CD14-positive monocyte (primary cell): ENCODE data around the gene ZNF619. TPM values are rescaled to one million over a fixed set of nuclear protein-coding genes. Genes with fewer than 3 reads are reported as not detected.

Experiments used
- DNase-seq, 3 donors: peaks; one replicate each; pipeline ENCODE4 v3.0.0-alpha.2; 2011 to 2022
- H2AFZ ChIP-seq: 2 replicates; pipeline ENCODE4 v1.6.0; 2012; ENCODE audit warnings: mild to moderate bottlenecking, low read depth, low read length, inconsistent platforms; ENCODE audit not compliant: insufficient read depth, poor library complexity, severe bottlenecking
- H3K27ac ChIP-seq, 2 donors: 1 replicate in 1 of 2; 2 replicates in 1 of 2; pipeline ENCODE4 v1.5.1; 2012 to 2013; ENCODE audit warnings: low read length in 2 of 2, control low read depth in 1 of 2, inconsistent platforms in 1 of 2, low read depth in 1 of 2, mild to moderate bottlenecking in 1 of 2
- H3K27me3 ChIP-seq, 2 donors: one replicate each; pipeline versions ENCODE4 v1.6.0 to v1.6.1; 2011 to 2013; ENCODE audit warnings: low read length in 2 of 2; ENCODE audit not compliant: control insufficient read depth in 2 of 2, insufficient read depth in 2 of 2
- H3K36me3 ChIP-seq, 2 donors: replicated peaks in 1 of 2; 1 replicate in 1 of 2; 2 replicates in 1 of 2; pipeline versions ENCODE4 v1.5.1 to v1.6.1; 2012 to 2013; ENCODE audit warnings: low read length in 2 of 2, control low read depth in 1 of 2, inconsistent platforms in 1 of 2, mild to moderate bottlenecking in 1 of 2; ENCODE audit not compliant: insufficient read depth in 2 of 2, control insufficient read depth in 1 of 2
- H3K4me1 ChIP-seq, 2 donors: 1 replicate in 1 of 2; 2 replicates in 1 of 2; pipeline versions ENCODE4 v1.5.1 to v1.6.1; 2012 to 2013; ENCODE audit warnings: low read length in 2 of 2, control low read depth in 1 of 2, inconsistent platforms in 1 of 2, mild to moderate bottlenecking in 1 of 2, moderate library complexity in 1 of 2; ENCODE audit not compliant: insufficient read depth in 2 of 2, control insufficient read depth in 1 of 2
- H3K4me2 ChIP-seq: replicated peaks from 2 replicates; pipeline ENCODE3; 2012; ENCODE audit warnings: low read length, moderate library complexity, mild to moderate bottlenecking; ENCODE audit not compliant: poor library complexity, severe bottlenecking; ENCODE audit errors: extremely low read depth
- H3K4me3 ChIP-seq, 3 experiments: fragments of 200-600 bp in 1 of 3; sonication (generic) in 1 of 3; replicated peaks in 1 of 3; 1 replicate in 2 of 3; 2 replicates in 1 of 3; pipeline ENCODE4 v1.5.1; 2011 to 2013; ENCODE audit warnings: low read length in 3 of 3, mild to moderate bottlenecking in 3 of 3, control low read depth in 2 of 3, low read depth in 2 of 3, inconsistent platforms in 1 of 3, moderate library complexity in 1 of 3
- H3K79me2 ChIP-seq: 2 replicates; pipeline ENCODE4 v1.6.0; 2012; ENCODE audit warnings: mild to moderate bottlenecking, control low read depth, inconsistent platforms, low read length, moderate library complexity; ENCODE audit not compliant: insufficient read depth
- H3K9ac ChIP-seq: 2 replicates; pipeline ENCODE4 v1.6.0; 2017; ENCODE audit warnings: low read length, mild to moderate bottlenecking; ENCODE audit not compliant: insufficient read depth, poor library complexity, severe bottlenecking
- H3K9me3 ChIP-seq, 2 donors: replicated peaks in 1 of 2; 1 replicate in 1 of 2; 2 replicates in 1 of 2; pipeline versions ENCODE4 v1.5.1 to v1.6.1; 2012 to 2013; ENCODE audit warnings: low read length in 2 of 2, control low read depth in 1 of 2; ENCODE audit not compliant: control insufficient read depth in 1 of 2, insufficient read depth in 1 of 2
- H4K20me1 ChIP-seq: 2 replicates; pipeline ENCODE4 v1.6.0; 2012; ENCODE audit warnings: mild to moderate bottlenecking, low read length, control low read depth, moderate library complexity; ENCODE audit not compliant: insufficient read depth
- H3K27ac Mint-ChIP-seq, 7 donors: one replicate each; pipeline ENCODE4 v1.8.0; 2020; ENCODE audit warnings: mild to moderate bottlenecking in 7 of 7, mixed read lengths in 7 of 7, moderate library complexity in 6 of 7, inconsistent platforms in 2 of 7
- H3K27me3 Mint-ChIP-seq, 3 donors: one replicate each; pipeline ENCODE4 v1.8.0; 2021 to 2022; ENCODE audit warnings: low read depth in 3 of 3, mild to moderate bottlenecking in 3 of 3, mixed read lengths in 3 of 3, moderate library complexity in 3 of 3, inconsistent platforms in 1 of 3
- H3K36me3 Mint-ChIP-seq, 2 donors: one replicate each; pipeline ENCODE4 v1.8.0; 2020; ENCODE audit warnings: mixed read lengths in 2 of 2, inconsistent platforms in 1 of 2, mild to moderate bottlenecking in 1 of 2
- H3K4me1 Mint-ChIP-seq: one replicate; pipeline ENCODE4 v1.8.0; 2020; ENCODE audit warnings: mild to moderate bottlenecking, mixed read lengths
- H3K4me3 Mint-ChIP-seq, 2 donors: one replicate each; pipeline ENCODE4 v1.8.0; 2020; ENCODE audit warnings: mild to moderate bottlenecking in 2 of 2, mixed read lengths in 2 of 2, moderate library complexity in 1 of 2
- H3K9me3 Mint-ChIP-seq, 7 donors: one replicate each; pipeline ENCODE4 v1.8.0; 2020 to 2022; ENCODE audit warnings: mixed read lengths in 7 of 7, mild to moderate bottlenecking in 6 of 7, moderate library complexity in 6 of 7, inconsistent platforms in 2 of 7
- WGBS: methylation state at CpG from one replicate; pipeline ENCODE4 v1.1.5; 2013; ENCODE audit warnings: missing lambda C conversion rate; ENCODE audit not compliant: insufficient coverage; 5-methylcytosine and 5-hydroxymethylcytosine counted together
- intact Hi-C, 2 donors: fragments of 100-400 bp; cut with micrococcal nuclease; formaldehyde crosslinking; loops; one replicate each; pipeline versions ENCODE4 v1.15.0 to v1.15.1; 2023
- polyA plus RNA-seq, 3 donors: library from polyadenylated mRNA; depleted of rRNA in 1 of 3; unstranded in 2 of 3; stranded (reverse) in 1 of 3; fragments of 300-500 nt in 2 of 3; fragments of >200 nt in 1 of 3; fragmentation: Illumina TruSeq in 2 of 3; gene quantifications; 1 replicate in 2 of 3; 2 replicates in 1 of 3; pipeline ENCODE4 v1.2.3, GENCODE V29; 2012 to 2021
- TF ChIP-seq, protein P1 (sequence below): fragments of 200-600 bp; IDR thresholded peaks from one replicate; pipeline ENCODE4 v1.8.0; 2022; ENCODE audit warnings: antibody characterized with exemption, mild to moderate bottlenecking

The ZNF619 gene
- polyA plus RNA-seq, 3 donors, result 1.6 to 3.4 (median 1.8) TPM

DNA sequence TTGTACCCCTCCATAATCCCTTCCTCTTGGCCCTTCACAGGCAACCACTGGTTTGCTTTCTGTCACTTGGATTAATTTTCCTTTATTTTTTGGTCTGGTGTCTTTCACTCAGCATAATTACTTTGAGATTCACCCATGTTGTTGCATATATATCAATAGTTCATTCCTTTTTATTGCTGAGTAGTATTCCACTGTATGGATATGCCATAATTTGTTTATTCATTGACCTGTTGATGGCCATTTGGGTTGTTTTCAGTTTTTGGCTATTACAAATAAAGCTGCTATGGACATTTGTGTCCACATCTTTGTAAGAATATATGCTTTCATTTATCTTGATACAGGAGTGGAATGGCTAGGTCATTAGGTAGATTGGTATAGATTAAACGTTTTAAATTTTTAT is 41.9 kb downstream of the ZNF619 start:
- Histone ChIP-seq H3K4me3 (no peak overlapping the region), H3K9me3 (no peaks in the 10 kb centered on the region), H4K20me1 (no peaks in the 10 kb centered on the region), H3K27ac (no peak overlapping the region), H3K4me1 (no peaks in the 10 kb centered on the region), H3K4me2 (no peak overlapping the region), H3K9ac (no peak overlapping the region), H3K79me2 (no peaks in the 10 kb centered on the region), H3K36me3 (no peaks in the 10 kb centered on the region), H3K27me3 (no peaks in the 10 kb centered on the region), H2AFZ (no peak overlapping the region)
- Mint-ChIP-seq H3K4me1 (peaks cover 2% of the 10 kb centered on the region), H3K9me3 (peaks cover 0 to 3% (median 0%) of the 10 kb centered on the region in 7 donors), H3K27ac (no peak overlapping the region), H3K4me3 (no peak overlapping the region), H3K27me3 (peaks cover 0 to 3% (median 2%) of the 10 kb centered on the region in 3 donors), H3K36me3 (peaks cover 0 to 3% of the 10 kb centered on the region in 2 donors)
- TF ChIP-seq, protein P1, sequence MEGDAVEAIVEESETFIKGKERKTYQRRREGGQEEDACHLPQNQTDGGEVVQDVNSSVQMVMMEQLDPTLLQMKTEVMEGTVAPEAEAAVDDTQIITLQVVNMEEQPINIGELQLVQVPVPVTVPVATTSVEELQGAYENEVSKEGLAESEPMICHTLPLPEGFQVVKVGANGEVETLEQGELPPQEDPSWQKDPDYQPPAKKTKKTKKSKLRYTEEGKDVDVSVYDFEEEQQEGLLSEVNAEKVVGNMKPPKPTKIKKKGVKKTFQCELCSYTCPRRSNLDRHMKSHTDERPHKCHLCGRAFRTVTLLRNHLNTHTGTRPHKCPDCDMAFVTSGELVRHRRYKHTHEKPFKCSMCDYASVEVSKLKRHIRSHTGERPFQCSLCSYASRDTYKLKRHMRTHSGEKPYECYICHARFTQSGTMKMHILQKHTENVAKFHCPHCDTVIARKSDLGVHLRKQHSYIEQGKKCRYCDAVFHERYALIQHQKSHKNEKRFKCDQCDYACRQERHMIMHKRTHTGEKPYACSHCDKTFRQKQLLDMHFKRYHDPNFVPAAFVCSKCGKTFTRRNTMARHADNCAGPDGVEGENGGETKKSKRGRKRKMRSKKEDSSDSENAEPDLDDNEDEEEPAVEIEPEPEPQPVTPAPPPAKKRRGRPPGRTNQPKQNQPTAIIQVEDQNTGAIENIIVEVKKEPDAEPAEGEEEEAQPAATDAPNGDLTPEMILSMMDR, result no peak
- DNase-seq, result no peak
- intact Hi-C loops, result no loop called here
- WGBS, result no CpG with 5 or more reads among the region's 1 CpG

DNA sequence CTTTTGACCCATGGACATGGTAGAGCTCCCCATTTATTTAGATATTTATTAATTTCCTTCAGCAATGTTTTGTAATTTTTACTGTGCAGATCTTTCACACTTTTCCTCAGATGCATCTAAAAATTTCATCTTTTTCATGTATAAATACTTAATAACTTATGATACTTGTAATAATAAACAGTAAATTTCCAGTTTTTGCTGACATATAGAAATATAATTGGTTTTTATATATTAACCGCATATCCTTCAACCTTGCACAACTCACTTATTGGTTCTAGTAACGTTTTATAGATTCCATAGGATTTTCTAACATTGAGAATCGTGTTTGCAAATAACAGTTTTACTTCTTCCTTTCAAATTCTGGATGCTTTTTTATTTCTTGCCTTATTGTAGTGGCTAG is 44.3 kb downstream of the ZNF619 start:
- DNase-seq, result no peak
- H3K9ac ChIP-seq, result no peak overlapping the region
- no peak overlapping the region for H3K4me2 ChIP-seq
- H3K9me3 ChIP-seq, result no peaks in the 10 kb centered on the region
- H2AFZ ChIP-seq, result no peak overlapping the region
- H3K4me1 ChIP-seq, result peaks cover 14 to 19% of the 10 kb centered on the region in 2 donors
- peaks cover 0 to 3% (median 2%) of the 10 kb centered on the region in 3 donors for H3K27me3 Mint-ChIP-seq
- H3K27me3 ChIP-seq, result no peaks in the 10 kb centered on the region
- intact Hi-C loops, result loop anchor here in 1 of 2 donors (10.0 kb wide), 1 partner anchor 46 kb away; the partner anchor contains the start of gene ZNF619
- no peaks in the 10 kb centered on the region for H4K20me1 ChIP-seq
- no peak overlapping the region for H3K4me3 Mint-ChIP-seq
- peaks cover 20% of the 10 kb centered on the region for H3K4me1 Mint-ChIP-seq
- peaks cover 0 to 3% (median 0%) of the 10 kb centered on the region in 7 donors for H3K9me3 Mint-ChIP-seq
- no peaks in the 10 kb centered on the region for H3K36me3 ChIP-seq
- no peak overlapping the region for H3K27ac ChIP-seq
- H3K79me2 ChIP-seq, result peaks cover 14% of the 10 kb centered on the region
- TF ChIP-seq, protein P1, result no peak
- WGBS, result no CpG with 5 or more reads among the region's 3 CpGs
- H3K36me3 Mint-ChIP-seq, result peaks cover under 1 to 2% of the 10 kb centered on the region in 2 donors
- no peak overlapping the region for H3K4me3 ChIP-seq
- no peak overlapping the region for H3K27ac Mint-ChIP-seq
